ENCODE measurements around the gene ACOXL.

The ACOXL gene

DNA sequence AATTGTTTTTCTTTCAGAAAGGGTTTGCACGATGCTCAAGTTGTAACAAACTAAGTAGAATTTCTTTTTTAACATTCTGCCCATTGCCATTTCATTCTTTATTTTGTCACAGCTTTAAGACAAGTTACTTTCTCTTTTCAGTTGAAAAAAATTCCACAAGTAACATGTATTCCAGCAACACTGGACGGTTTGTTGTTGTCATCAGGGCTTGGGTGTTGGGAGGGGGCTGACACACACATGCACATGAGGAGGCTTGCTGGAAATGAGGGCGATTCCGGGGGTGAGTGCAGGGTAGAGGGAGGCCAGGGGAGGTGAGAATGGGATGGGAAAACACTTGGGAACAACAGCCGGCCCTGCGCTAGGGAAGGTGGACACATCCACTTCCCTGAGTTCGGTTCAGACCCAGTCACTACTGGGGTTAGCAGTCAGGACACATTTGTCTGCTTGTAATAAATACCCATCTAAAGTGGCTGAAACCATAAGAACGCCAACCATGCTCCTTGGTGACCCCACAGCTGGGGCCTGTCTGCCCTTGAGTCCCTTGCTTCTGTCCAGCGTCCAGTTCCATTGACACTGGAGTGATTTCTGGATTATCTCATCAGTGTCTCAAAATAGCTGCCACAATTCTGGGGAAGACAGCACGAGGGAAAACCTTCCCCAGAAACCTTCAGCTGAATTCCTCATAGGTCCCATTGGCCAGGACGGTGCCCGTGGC lies 246.5 kb downstream of the ACOXL start:
- no peak for TF ChIP-seq ZNF274 (IDR thresholded peaks at IDR 0.05; ENCODE audit: low read depth, low read length)
- no peak overlapping the region for H3K4me3 ChIP-seq (ENCODE audit: low read length)

DNA sequence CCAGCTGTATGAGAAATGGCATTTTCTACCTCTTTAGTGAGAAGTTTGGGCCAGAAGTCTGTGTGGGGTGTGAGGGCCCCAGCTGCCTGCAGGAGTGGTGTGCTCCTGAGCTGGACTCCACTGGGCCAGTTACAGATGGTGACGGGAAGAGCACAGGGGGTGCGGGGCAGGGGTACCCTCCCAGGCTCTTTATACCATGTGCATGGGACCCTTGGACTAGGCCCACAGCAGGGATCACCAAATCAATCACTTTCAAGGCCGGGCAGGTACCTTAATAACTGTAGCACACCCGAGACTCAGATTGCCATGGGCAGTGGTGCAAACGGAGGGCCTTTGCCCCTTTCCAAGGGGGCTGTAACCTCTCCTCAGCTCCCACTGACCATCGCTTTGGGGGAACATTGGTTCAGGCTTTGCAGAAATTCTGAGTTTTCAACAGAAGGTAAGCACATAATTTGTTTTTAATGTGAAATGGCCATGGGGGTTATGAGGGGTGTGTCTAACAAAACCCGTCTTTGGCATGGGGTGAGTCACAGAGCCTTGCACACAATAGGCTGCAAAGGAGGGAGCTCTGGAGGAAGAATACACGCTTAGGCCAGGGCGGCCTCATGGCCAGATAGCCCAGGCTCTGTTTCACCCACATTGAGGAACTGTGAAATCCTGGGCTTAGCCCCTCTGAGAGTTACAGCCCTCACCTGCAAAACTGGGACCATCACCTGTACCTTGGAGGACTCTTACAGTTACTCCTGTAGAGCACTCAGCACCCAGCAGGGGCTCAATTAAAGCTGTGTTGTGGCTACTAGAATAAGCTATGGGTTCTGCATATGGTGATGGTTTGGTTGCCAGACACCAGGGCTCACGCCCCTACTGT lies 247.3 kb downstream of the ACOXL start:
- H3K4me3 ChIP-seq (ENCODE audit: low read length) = no peak overlapping the region
- no peak for TF ChIP-seq ZNF274 (IDR thresholded peaks at IDR 0.05; ENCODE audit: low read depth, low read length)

DNA sequence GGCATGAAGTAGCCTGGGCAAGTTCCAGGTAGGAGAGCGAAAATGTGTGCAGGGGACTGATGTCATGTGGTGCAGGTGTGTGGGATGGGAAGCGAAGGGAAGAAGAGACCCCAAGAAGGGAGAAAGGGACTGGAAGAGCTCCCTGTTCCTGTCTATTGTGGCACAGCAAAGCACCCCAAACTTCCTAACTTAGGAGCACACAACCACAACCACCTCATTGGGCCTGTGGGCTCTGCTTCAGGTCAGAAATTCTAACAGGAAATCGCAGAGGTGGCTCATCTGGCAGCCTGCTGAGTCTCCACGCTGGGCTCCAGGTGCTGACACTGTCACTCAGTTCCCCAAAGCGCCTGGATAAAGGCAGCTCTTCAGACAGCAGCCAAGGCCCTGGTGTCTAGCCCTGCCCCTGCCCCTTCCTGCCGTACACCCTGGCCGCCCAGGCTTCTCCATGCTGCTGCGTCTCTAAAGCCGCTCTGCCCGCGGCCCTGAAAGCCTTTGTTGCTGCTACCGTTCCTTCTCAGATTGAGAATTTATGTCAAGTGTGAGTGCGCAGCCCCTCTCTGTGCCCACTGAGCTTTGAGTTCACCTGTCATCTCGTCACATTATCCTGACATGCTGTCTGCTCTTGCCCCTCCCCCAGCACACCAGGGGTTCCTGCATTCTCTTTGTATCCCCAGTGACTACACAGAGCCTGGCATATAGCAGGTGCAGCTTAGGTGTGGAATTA lies 248.1 kb downstream of the ACOXL start:
- TF ChIP-seq ZNF274 (IDR thresholded peaks at IDR 0.05; ENCODE audit: low read depth, low read length) = no peak
- H3K4me3 ChIP-seq (ENCODE audit: low read length) = no peak overlapping the region

DNA sequence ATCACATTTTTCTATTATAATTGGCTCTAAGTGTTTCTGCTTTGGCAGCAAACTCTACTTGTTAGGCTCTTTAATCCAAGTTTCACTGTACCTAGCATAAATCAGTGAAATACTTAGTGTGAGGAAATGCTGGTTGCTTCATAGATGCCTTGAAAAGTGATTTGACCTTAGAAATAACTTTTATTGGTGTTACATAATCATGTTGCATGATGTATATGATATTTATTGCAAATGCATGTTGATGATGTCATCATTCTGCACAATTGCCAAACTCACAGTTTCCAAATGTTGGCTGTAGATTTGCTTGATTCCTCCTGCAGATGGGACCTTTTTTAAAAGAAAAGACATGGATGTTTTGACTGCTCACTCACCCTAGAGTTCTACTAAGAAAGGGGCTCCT lies 250.8 kb downstream of the ACOXL start:
- H3K4me3 ChIP-seq (ENCODE audit: low read length) = no peak overlapping the region
- TF ChIP-seq ZNF274 (IDR thresholded peaks at IDR 0.05; ENCODE audit: low read depth, low read length) = no peak

DNA sequence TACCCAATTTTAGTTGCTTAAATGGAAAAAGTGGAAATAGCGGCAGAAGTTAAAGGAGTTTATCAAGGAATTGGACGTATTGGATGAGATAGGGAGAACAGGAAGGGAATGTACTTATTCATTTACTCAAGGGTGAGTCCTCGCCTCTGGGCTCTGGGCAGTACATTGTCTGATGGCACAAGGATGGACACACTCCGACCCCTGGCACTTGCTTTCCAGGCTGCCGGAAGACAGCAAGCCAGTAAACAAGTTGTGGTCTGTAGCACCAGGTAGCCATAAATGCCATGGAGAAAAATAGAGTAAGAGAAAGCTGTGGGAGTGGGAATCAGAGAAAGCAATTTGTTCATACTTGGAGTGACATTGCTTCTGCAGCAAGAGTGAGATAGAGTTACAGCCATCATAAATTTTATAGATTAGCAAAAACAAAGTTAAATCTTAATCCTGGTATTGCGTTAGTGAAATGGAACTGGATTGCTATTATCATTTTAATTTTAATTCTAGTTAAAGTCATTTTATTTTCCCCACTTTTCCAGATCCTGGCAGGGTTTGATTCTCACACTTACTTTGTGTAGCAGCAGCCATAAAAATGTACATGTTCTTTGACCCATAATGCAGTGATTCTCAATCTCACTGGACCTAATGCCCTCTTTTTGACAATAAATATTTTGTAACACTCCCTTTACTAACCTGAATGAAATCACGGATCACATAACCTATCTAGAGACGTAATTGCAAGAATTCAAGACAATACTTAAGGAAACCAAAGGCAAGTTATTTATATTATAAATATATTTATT lies 252.5 kb downstream of the ACOXL start:
- no peak for TF ChIP-seq ZNF274 (IDR thresholded peaks at IDR 0.05; ENCODE audit: low read depth, low read length)
- H3K4me3 ChIP-seq (ENCODE audit: low read length) = no peak overlapping the region

DNA sequence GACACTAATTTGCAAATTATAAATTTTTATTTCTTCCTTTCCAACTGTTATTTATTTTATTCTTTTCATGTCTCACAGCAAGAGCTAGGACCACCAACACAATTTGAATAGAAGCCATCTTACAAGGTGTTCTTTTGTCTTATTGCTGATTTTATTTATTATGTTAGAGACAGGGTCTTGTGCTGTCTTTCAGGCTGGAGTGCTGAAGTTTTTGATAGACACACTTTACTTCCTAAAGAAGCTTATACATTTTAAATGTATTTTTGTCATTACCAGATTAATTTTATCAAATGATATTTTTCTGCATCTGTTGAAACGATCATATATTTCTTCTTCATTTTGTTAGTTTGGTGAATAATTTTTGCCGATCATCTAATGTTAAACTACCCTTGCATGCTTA lies 258.1 kb downstream of the ACOXL start:
- no peak for TF ChIP-seq ZNF274 (IDR thresholded peaks at IDR 0.05; ENCODE audit: low read depth, low read length)

DNA sequence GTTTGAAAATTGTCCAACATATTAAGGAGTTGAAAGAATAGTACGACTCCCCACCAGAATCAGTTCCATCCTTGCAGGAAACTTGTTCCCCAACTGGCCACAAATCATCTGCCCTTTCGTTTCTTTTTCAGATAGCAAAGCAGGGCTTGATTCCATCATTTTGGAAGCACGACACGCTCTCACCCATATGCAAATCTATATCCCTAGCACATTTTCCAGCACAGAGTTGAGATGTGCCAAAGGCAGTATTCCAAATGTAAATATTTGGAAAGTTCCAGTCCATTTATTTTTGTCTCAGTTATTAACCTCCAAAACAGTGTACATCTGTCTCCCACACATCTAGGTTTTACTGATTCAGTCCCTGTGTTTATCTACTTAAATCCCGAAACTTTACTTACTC lies 259.5 kb downstream of the ACOXL start:
- TF ChIP-seq ZNF274 (IDR thresholded peaks at IDR 0.05; ENCODE audit: low read depth, low read length) = no peak
- H3K4me3 ChIP-seq (ENCODE audit: low read length) = no peak overlapping the region

More for the DNA sequence above, 258.1 kb downstream of the ACOXL start:
- H3K4me3 ChIP-seq (ENCODE audit: low read length) = no peak overlapping the region

DNA sequence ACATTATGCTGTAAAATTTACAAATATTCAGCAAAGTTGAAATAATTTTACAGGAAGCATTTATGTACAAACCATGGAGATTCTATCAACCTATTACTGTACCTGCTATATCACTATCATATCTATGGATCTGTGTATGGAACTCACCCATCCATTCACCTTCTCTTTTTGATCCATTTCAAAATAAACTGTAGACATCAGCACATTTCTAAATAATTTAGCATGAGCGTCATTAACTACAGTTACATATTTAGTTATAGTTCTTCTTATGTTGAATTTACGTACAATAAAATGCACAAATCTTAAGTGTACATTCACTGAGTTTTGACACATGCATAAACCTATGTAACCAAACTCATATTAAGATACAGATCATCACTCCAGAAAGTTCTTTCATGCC lies 260.5 kb downstream of the ACOXL start:
- no peak for TF ChIP-seq ZNF274 (IDR thresholded peaks at IDR 0.05; ENCODE audit: low read depth, low read length)
- no peak overlapping the region for H3K4me3 ChIP-seq (ENCODE audit: low read length)

DNA sequence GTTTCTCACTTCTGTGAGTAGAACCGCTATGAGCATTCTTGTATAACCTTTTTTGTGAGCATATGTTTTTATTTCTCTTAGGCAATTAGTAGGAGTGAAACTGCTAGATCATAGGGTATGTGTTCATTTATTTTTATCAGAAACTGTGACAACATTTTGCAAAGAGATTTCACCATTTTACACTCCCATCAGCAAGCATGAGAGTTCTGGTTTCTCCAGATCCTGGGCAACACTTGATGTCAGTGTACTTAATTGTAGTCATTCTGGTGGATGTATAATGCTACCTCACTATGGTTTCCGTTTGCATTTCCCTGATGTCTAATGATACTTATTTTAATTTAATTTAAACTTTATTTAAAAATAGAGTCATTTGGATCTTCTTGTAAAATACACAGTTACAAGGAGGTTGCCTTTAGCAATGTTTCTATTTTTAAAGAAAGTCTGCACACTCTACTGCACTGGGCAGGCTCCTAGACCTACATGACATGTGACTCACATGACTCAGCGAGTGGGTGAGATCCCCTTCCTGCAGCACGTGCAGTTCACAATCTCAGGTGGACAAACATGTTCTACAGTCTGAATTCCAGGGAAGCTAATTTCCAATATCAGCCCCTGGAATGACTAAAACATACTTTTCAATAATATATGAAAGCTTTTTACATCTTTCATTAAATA lies 261.3 kb downstream of the ACOXL start:
- TF ChIP-seq ZNF274 (IDR thresholded peaks at IDR 0.05; ENCODE audit: low read depth, low read length) = no peak
- H3K4me3 ChIP-seq (ENCODE audit: low read length) = no peak overlapping the region

DNA sequence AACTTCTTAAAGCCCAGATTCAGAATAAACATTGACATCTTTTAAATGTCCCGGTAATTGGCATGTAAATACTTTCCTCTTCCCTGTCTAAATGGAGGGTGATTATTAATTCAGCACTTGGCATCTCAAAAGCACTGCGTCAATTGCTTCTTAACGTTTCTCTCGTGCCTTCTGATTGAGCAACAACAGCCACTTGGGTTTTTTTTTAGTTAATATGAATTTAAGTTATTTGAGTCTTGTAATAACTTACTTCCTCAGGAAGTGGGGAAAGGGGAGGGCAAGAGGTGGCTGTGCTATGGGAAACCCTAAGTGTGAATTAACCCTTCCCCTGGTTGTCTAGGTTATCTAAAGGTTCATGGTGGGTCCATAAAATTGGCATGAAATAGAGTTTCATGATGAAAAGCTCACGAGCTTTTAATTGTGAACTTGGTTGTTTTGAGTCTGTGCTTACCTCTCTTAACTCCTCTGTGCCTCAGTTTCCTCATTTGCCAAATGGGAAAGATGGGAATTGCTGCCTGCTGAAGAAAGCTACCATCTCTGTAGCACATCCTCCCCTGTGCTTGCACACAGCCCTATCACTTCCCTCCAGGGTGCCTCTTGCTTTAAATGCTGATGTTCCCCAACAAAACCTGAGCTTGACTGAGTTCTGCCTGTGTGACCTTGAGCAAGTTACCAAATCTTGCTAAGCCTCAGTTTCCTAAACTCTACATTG lies 262.0 kb downstream of the ACOXL start:
- H3K4me3 ChIP-seq (ENCODE audit: low read length) = no peak overlapping the region
- no peak for TF ChIP-seq ZNF274 (IDR thresholded peaks at IDR 0.05; ENCODE audit: low read depth, low read length)

DNA sequence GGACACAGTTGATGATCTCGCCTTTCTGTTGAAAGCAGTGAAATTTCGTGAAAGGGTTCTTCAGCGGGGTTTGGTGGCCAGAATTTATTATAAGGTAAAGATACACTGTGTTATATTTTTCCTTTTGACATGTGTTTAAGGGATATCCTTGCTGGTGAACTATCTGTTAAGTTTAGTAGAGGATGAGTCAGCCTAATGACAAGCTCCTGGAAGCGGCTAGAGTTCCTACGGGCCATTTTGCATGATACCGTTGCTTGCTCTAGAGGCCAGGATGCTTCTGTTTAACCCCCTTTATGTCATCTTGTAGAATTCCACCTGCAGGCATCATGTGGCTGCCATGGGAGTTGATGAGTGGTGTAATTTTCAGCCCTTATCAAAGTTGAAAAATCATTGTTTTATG lies 263.5 kb downstream of the ACOXL start:
- no peak for TF ChIP-seq ZNF274 (IDR thresholded peaks at IDR 0.05; ENCODE audit: low read depth, low read length)
- no peak overlapping the region for H3K4me3 ChIP-seq (ENCODE audit: low read length)

DNA sequence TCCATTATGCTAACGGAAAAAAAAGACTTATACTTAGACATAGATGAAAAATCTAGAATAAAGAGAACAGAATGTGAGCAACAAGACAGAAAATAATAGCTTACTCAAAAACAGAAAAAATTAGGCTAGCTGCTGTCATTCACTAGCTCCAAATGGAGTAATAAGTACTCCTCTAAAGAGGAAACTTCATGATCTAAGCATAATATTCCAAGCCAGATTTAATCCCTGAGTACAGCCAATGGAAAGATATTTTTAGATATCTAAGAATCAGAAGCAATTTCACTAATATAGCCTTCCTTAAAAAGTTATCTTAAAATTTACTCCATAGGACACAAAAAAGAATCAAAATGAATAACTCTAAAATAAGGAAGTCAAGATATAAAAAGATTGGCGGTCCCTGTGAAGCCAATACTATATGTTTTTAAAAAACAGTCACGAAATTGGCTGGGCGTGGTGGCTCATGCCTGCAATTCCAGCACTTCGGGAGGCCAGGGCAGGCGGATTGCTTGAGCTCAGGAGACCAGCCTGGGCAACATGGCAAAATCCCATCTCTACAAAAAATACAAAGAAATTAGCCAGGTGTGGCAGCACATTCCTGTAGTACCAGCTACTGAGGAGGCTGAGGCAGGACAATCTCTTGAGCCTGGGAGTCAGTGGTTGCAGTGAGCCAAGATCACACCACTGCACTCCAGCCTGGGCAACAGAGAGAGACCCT lies 265.1 kb downstream of the ACOXL start:
- TF ChIP-seq ZNF274 (IDR thresholded peaks at IDR 0.05; ENCODE audit: low read depth, low read length) = no peak
- H3K4me3 ChIP-seq (ENCODE audit: low read length) = no peak overlapping the region
